ENCODE results near the gene HARS1. TPM values are rescaled to one million over a fixed set of nuclear protein-coding genes. Genes with fewer than 3 reads are reported as not detected.

HARS1 gene
- total and polyA plus RNA-seq, 10 of the 15 experiments (the other 5 are each of a cell fraction or from before 2014, with no cell fraction given), result 12.0 to 93.8 (median 76.9) TPM

DNA sequence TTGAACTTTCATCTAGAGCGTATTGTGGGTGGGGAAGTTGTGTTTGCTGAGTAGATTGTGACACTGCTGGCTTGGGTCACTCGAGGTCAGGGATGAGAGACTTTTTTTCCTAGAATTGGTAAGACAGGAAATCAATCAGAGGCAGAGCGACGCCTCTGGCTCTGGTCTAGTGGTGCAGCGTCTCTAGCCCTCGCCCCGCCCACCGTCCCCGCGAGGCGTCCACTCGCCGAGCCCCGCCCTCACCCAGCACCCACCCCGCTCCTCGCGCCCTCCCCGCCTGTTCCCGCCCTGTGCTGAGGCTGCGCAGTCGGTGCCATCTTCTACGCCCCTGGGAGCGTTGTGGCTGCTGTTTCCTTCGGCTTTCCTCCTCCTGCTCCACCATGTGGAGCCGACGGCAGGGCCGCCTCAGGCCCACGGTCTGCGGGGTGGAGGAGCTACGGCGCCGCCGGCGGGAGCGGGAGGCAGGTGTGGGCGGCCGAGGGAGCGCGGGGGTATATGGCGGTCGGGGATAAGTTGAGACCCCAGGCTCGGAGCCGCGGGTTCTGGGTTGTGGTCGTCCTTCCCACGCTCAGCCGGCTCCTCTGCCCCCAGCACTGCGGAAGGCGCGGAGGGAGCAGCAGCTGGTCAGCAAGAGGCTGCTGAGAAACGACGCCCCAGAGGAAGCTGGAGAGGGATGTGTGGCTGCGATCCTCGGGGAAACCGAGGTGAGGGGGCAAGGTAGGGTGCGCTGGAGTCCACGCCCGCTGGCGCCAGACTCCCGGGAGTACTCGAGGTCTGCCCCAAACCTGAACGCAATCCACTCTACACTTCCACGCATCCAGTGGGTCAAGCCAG lies 51.8 kb downstream of the HARS1 start, which contains the start of gene TMCO6:
TMCO6 (plus strand) TSS at position 304 of the 834 bp plus-strand sequence; CDS start at position 381, 77 bp downstream.
- ChIA-PET CTCF (interaction anchor here (0.8 to 2.9 kb wide), 6 partner anchors 8 to 266 kb away, joined by 3 to 9 read pairs (median 4); partner anchors contain the start of genes EIF4EBP3, IK and NDUFA2), RAD21 (ENCODE audit: unreplicated experiment) (interaction anchor here (0.8 to 1.0 kb wide), 2 partner anchors 8 to 72 kb away, joined by 3 read pairs; partner anchors contain the start of genes IK and NDUFA2), POLR2A (interaction anchor here (0.6 to 1.3 kb wide), 4 partner anchors 8 to 83 kb away, joined by 3 to 10 read pairs (median 4); partner anchors contain the start of genes IK and NDUFA2), SMC1A (ENCODE audit: uncharacterized antibody, unreplicated experiment) (interaction anchor here (1.0 to 1.7 kb wide), 5 partner anchors 73 to 461 kb away, joined by 3 to 5 read pairs (median 3); no protein-coding TSS in a partner anchor)
- Histone ChIP-seq H4K20me1 (ENCODE audit: control insufficient read depth, insufficient read depth) (no peaks in the 10 kb centered on the region), H3K9me3 (replicated peaks; ENCODE audit: control insufficient read depth, insufficient read depth, low read length) (no peaks in the 10 kb centered on the region), H3K4me2 (ENCODE audit: control insufficient read depth, insufficient read depth) (peak within 1 kb of the TSS; percentile 99), H3K4me1 (ENCODE audit: control insufficient read depth, insufficient read depth, low read length) (peaks cover 4% of the 10 kb centered on the region; the same call in 1 of the 2 replicates), H3K9ac (ENCODE audit: control insufficient read depth, insufficient read depth, low read length) (peak within 1 kb of the TSS; percentile 88), H3K27me3 (replicated peaks in 1 of 2; ENCODE audit: control insufficient read depth in 2 of 2, insufficient read depth in 2 of 2, low read length in 1 of 2) (no peaks in the 10 kb centered on the region), H3K27ac (ENCODE audit: control insufficient read depth, insufficient read depth) (peak within 1 kb of the TSS; percentile 47), H3K36me3 (ENCODE audit: control insufficient read depth in 2 of 2, insufficient read depth in 2 of 2, low read length in 1 of 2) (peaks cover 0 to 6% of the 10 kb centered on the region in 2 experiments; a peak in 2 of 4 replicates), H2AFZ (ENCODE audit: control insufficient read depth, low read depth, low read length) (peak within 1 kb of the TSS; percentile 97), H3K4me3 (peak within 1 kb of the TSS; percentile 85), H3K79me2 (ENCODE audit: control insufficient read depth, insufficient read depth, low read length) (peaks cover 8% of the 10 kb centered on the region)
- peak; percentile 73 for DNase-seq (ENCODE audit: low read depth, low spot score)
- peak; percentile 97 for ATAC-seq
- FAIRE-seq, result peak; percentile 91
- no TSS peak for BruUV-seq (replicated peaks)
- WGBS (ENCODE audit: insufficient coverage, insufficient replicate concordance, low lambda C conversion rate, missing lambda C conversion rate), result 1% methylated on average over 54 of the region's 63 CpGs
- in situ Hi-C loops (cut with MboI) (no loop called here), intact Hi-C loops (cut with micrococcal nuclease; ENCODE audit: unreplicated experiment) (loop anchor here (5.0 kb wide), 1 partner anchor 237 kb away; the partner anchor contains the start of gene ANKHD1)
- TF ChIP-seq FOXM1 (IDR thresholded peaks at IDR 0.05; ENCODE audit: low read depth, low read length) (no peak), IKZF1 (conservative IDR thresholded peaks at IDR 0.05) (peak; percentile 93), RUNX3 (IDR thresholded peaks at IDR 0.05; ENCODE audit: low read length) (peak; percentile 1), ZBTB4 (CRISPR knock-in tag; IDR thresholded peaks at IDR 0.05) (no peak), RB1 (IDR thresholded peaks at IDR 0.05; ENCODE audit: borderline replicate concordance) (peak; percentile 87; the same call in 1 of the 2 replicates), HDAC6 (IDR thresholded peaks at IDR 0.05; ENCODE audit: unreplicated experiment) (no peak), NBN (IDR thresholded peaks at IDR 0.05) (no peak; the same call in 1 of the 2 replicates), NR2F1 (conservative IDR thresholded peaks at IDR 0.05) (peak; percentile 88), YY1 (IDR thresholded peaks at IDR 0.05; ENCODE audit: low read depth, low read length) (peak; percentile 49; the same call in 1 of the 2 replicates), BACH1 (IDR thresholded peaks at IDR 0.05; ENCODE audit: borderline replicate concordance) (peak; percentile 60; the same call in 1 of the 2 replicates), TAF1 (IDR thresholded peaks at IDR 0.05; ENCODE audit: borderline replicate concordance, low read depth, low read length) (peak; percentile 49; the same call in 1 of the 2 replicates), SREBF1 (IDR thresholded peaks at IDR 0.05; ENCODE audit: low read length) (no peak), MAX (IDR thresholded peaks at IDR 0.05; ENCODE audit: low read depth, low read length) (peak; percentile 64), SIN3A (IDR thresholded peaks at IDR 0.05; ENCODE audit: low read depth, low read length) (peak; percentile 54; the same call in 1 of the 2 replicates), IKZF2 (IDR thresholded peaks at IDR 0.05) (peak; percentile 49 to 61; a peak in 3 of 4 replicates)
- TF ChIP-seq, protein P1, sequence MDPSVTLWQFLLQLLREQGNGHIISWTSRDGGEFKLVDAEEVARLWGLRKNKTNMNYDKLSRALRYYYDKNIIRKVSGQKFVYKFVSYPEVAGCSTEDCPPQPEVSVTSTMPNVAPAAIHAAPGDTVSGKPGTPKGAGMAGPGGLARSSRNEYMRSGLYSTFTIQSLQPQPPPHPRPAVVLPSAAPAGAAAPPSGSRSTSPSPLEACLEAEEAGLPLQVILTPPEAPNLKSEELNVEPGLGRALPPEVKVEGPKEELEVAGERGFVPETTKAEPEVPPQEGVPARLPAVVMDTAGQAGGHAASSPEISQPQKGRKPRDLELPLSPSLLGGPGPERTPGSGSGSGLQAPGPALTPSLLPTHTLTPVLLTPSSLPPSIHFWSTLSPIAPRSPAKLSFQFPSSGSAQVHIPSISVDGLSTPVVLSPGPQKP (IDR thresholded peaks at IDR 0.05; ENCODE audit: low read depth, low read length), result 0 out of 2 replicates have a peak, but pooled peaks have one; percentile 5
- TF ChIP-seq, protein P2, sequence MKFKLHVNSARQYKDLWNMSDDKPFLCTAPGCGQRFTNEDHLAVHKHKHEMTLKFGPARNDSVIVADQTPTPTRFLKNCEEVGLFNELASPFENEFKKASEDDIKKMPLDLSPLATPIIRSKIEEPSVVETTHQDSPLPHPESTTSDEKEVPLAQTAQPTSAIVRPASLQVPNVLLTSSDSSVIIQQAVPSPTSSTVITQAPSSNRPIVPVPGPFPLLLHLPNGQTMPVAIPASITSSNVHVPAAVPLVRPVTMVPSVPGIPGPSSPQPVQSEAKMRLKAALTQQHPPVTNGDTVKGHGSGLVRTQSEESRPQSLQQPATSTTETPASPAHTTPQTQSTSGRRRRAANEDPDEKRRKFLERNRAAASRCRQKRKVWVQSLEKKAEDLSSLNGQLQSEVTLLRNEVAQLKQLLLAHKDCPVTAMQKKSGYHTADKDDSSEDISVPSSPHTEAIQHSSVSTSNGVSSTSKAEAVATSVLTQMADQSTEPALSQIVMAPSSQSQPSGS (IDR thresholded peaks at IDR 0.05; ENCODE audit: low read length), result no peak

Data from GM12878 (cell line).